HCT116 (cell line): ENCODE measurements around the gene CCDC188. TPM values are rescaled to one million over a fixed set of nuclear protein-coding genes. Genes with fewer than 3 reads are reported as not detected.

Source experiments
- ATAC-seq: fragments of 200-7000 bp; cut with Tn5 transposase; 2 replicates; pipeline ENCODE4 v1.9.1; 2020; ENCODE audit warnings: mild to moderate bottlenecking, moderate library complexity
- BruUV-seq: library from RNA; stranded (reverse); fragments of 400-500 nt; replicated peaks from 2 replicates; lab custom pipeline; 2021; lab: Mats Ljungman, UMichigan
- CTCF ChIA-PET: fragments of 300-600 bp; sonication (Branson Sonifier 250); formaldehyde crosslinking; loops from one replicate; lab custom pipeline; 2021; ENCODE audit warnings: antibody characterized with exemption; lab: Charles Lee
- POLR2A ChIA-PET: fragments of 300-600, 350-600 bp; sonication (Branson Sonifier 250); formaldehyde crosslinking; loops from one replicate; lab custom pipeline; 2021; ENCODE audit warnings: antibody characterized with exemption; lab: Charles Lee
- RAD21 ChIA-PET, 2 experiments: fragments of 300-600 bp; sonication (Branson Sonifier 250); formaldehyde crosslinking; loops; one replicate each; lab custom pipeline; 2023; ENCODE audit warnings: low total read pairs in 2 of 2; ENCODE audit not compliant: uncharacterized antibody in 2 of 2, unreplicated experiment in 2 of 2, low non-redundant PET in 1 of 2; lab: Charles Lee
- DNase-seq: peaks from one replicate; pipeline ENCODE4 v3.0.0-alpha.2; 2010; ENCODE audit warnings: low read depth, low spot score
- H2AFZ ChIP-seq: fragments of 200-600 bp; shearing (Covaris generic), sonication (generic); 2 replicates; pipeline ENCODE4 v1.6.1; 2017; ENCODE audit warnings: low read depth, mixed run types, mixed read lengths, antibody characterized with exemption, low read length; ENCODE audit not compliant: poor library complexity, severe bottlenecking
- H3K27ac ChIP-seq: 2 replicates; pipeline ENCODE4 v1.5.1; 2012; ENCODE audit warnings: low read depth, low read length
- H3K27me3 ChIP-seq: fragments of 200-600 bp; sonication (generic); 2 replicates; pipeline ENCODE4 v1.6.1; 2016; ENCODE audit warnings: mixed run types, low read length, mixed read lengths; ENCODE audit not compliant: insufficient read depth
- H3K36me3 ChIP-seq, 2 experiments: fragments of 200-500 bp in 1 of 2; fragments of 200-600 bp in 1 of 2; sonication (Bioruptor generic) in 1 of 2; sonication (generic) in 1 of 2; 2 replicates each; pipeline versions ENCODE4 v1.5.1 to v1.6.1; 2014 to 2016; ENCODE audit warnings: low read length in 2 of 2, inconsistent platforms in 1 of 2, mixed read lengths in 1 of 2, mixed run types in 1 of 2; ENCODE audit not compliant: insufficient read depth in 2 of 2, control insufficient read depth in 1 of 2
- H3K4me1 ChIP-seq, 2 experiments: fragments of 200-600 bp in 1 of 2; sonication (generic) in 1 of 2; 2 replicates each; pipeline versions ENCODE4 v1.5.1 to v1.6.1; 2012 to 2017; ENCODE audit warnings: low read length in 2 of 2, inconsistent platforms in 1 of 2, mild to moderate bottlenecking in 1 of 2, mixed read lengths in 1 of 2, mixed run types in 1 of 2, moderate library complexity in 1 of 2; ENCODE audit not compliant: insufficient read depth in 2 of 2, control insufficient read depth in 1 of 2
- H3K4me2 ChIP-seq: fragments of 200-600 bp; sonication (generic); 2 replicates; pipeline ENCODE4 v1.6.1; 2017; ENCODE audit warnings: mixed run types, low read length, mixed read lengths
- H3K4me3 ChIP-seq, 2 experiments: fragments of 200-600 bp in 1 of 2; sonication (generic) in 1 of 2; replicated peaks in 1 of 2; 2 replicates each; pipeline ENCODE4 v1.5.1; 2011 to 2016; ENCODE audit warnings: low read length in 2 of 2, control low read depth in 1 of 2, low read depth in 1 of 2, mild to moderate bottlenecking in 1 of 2, mixed read lengths in 1 of 2, mixed run types in 1 of 2
- H3K79me2 ChIP-seq: fragments of 200-600 bp; sonication (generic); 2 replicates; pipeline ENCODE4 v1.6.1; 2017; ENCODE audit warnings: mild to moderate bottlenecking, mixed run types, low read length, moderate library complexity, mixed read lengths; ENCODE audit not compliant: insufficient read depth
- H3K9ac ChIP-seq: fragments of 200-600 bp; sonication (generic); 2 replicates; pipeline ENCODE4 v1.6.1; 2016; ENCODE audit warnings: low read length, mixed read lengths
- H3K9me2 ChIP-seq: fragments of 200-600 bp; sonication (generic), shearing (Covaris generic); 2 replicates; pipeline ENCODE4 v1.6.1; 2017; ENCODE audit warnings: mixed run types, mild to moderate bottlenecking, moderate library complexity; ENCODE audit not compliant: insufficient read depth
- H3K9me3 ChIP-seq, 2 experiments: fragments of 200-500 bp in 1 of 2; fragments of 200-600 bp in 1 of 2; sonication (Bioruptor generic) in 1 of 2; sonication (generic) in 1 of 2; 2 replicates each; pipeline ENCODE4 v1.6.1; 2014 to 2017; ENCODE audit warnings: low read length in 2 of 2, mixed read lengths in 2 of 2, inconsistent platforms in 1 of 2, low read depth in 1 of 2, mild to moderate bottlenecking in 1 of 2, mixed run types in 1 of 2, moderate library complexity in 1 of 2; ENCODE audit not compliant: control insufficient read depth in 1 of 2, insufficient read depth in 1 of 2
- H4K20me1 ChIP-seq: fragments of 200-600 bp; sonication (generic), shearing (Covaris generic); 2 replicates; pipeline ENCODE4 v1.6.1; 2017; ENCODE audit warnings: mixed run types, mild to moderate bottlenecking, moderate library complexity; ENCODE audit not compliant: insufficient read depth
- CBX3 ChIP-seq: IDR thresholded peaks from 2 replicates; pipeline ENCODE4 v1.6.1; 2012; ENCODE audit warnings: low read depth
- EGR1 ChIP-seq: IDR thresholded peaks from 2 replicates; pipeline ENCODE4 v1.6.1; 2012; ENCODE audit warnings: low read depth
- ELF1 ChIP-seq: IDR thresholded peaks from 2 replicates; pipeline ENCODE4 v1.6.1; 2012; ENCODE audit warnings: low read depth, borderline replicate concordance
- EZH2phosphoT487 ChIP-seq: fragments of 200-600 bp; IDR thresholded peaks from 2 replicates; pipeline ENCODE4 v1.6.1; 2018; ENCODE audit warnings: antibody characterized with exemption, borderline replicate concordance
- JUND ChIP-seq: IDR thresholded peaks from 2 replicates; pipeline ENCODE4 v1.6.1; 2012
- POLR2A ChIP-seq: IDR thresholded peaks from 2 replicates; pipeline ENCODE4 v1.7.0; 2011; ENCODE audit warnings: borderline replicate concordance; ENCODE audit not compliant: insufficient read depth, insufficient read length; ENCODE audit errors: extremely low read depth
- RAD21 ChIP-seq: IDR thresholded peaks from 2 replicates; pipeline ENCODE4 v1.6.1; 2012; ENCODE audit warnings: low read depth, mild to moderate bottlenecking
- SRF ChIP-seq: IDR thresholded peaks from 2 replicates; pipeline ENCODE4 v1.6.1; 2012; ENCODE audit warnings: low read depth
- TCF7L2 ChIP-seq: IDR thresholded peaks from 2 replicates; pipeline ENCODE4 v1.7.0; 2011; ENCODE audit warnings: borderline replicate concordance, inconsistent platforms; ENCODE audit not compliant: insufficient read depth, insufficient read length; ENCODE audit errors: extremely low read depth
- YY1 ChIP-seq: IDR thresholded peaks from 2 replicates; pipeline ENCODE4 v1.6.1; 2011; ENCODE audit warnings: low read length, low read depth, moderate library complexity, mild to moderate bottlenecking; ENCODE audit not compliant: insufficient replicate concordance; ENCODE audit errors: extremely low read depth
- ZFX ChIP-seq: fragments of 450-650 bp; IDR thresholded peaks from 2 replicates; pipeline ENCODE4 v1.6.1; 2017
- ZNF274 ChIP-seq: fragments of 200-500 bp; sonication (Bioruptor generic); IDR thresholded peaks from 2 replicates; pipeline ENCODE4 v1.6.1; 2014; ENCODE audit warnings: mild to moderate bottlenecking, low read depth, low read length, inconsistent platforms
- intact Hi-C: fragments of 100-400 bp; cut with micrococcal nuclease; formaldehyde crosslinking; loops from 2 replicates; pipeline ENCODE4 v1.10.0; 2022
- total RNA-seq: library from RNA; stranded (reverse); gene quantifications from one replicate; pipeline ENCODE4 v1.2.1, GENCODE V29; 2021; ENCODE audit not compliant: unreplicated experiment
- TF ChIP-seq, protein P1 (sequence below): IDR thresholded peaks from 2 replicates; pipeline ENCODE4 v1.6.1; 2012
- TF ChIP-seq, protein P2 (sequence below): IDR thresholded peaks from 2 replicates; pipeline ENCODE4 v1.6.1; 2012; ENCODE audit warnings: low read depth

The CCDC188 gene
- total RNA-seq, 1 experiment from 2014 or later, result not detected

DNA sequence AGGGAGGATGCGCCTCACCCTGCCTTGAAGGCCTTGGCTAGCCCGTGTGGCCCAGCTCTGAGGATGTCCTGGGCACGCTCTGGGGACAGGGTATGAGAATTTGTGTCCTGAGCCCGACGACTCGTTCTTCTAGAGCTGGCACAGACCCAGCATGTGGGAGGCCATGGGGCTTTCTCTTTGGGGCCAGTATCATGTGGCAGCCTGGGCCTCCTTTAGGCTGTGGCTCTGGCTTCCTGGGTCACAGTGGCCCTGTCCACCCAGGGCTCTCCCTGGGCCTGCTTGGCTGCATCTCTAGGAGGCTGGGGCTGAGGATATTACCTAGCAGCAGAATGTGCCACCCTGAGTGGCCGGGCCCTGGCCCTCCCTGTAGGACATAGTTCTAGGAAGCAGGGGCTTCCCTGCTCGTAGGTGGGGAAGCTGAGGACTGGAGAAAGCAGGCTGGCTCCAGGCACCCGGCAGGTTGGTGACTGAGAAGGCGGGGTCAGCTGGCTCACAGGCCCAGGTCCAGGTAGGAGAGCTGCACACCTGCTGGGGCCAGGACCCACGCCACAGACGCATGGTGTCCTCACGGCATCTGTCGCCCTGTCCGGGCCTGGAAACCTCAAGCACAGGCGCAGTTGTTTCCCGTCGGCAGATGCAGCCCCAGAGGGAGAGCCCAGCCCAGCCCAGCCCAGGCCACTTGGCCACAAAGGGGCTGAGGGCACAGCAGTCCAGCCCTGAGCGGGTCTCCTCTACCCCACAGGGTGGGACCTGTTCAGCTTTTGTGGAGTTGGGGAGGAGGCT, 6.8 kb downstream of the CCDC188 start:
- POLR2A ChIA-PET, result no interaction called here
- H3K27ac ChIP-seq, result no peak overlapping the region
- no peak overlapping the region for H3K9ac ChIP-seq
- BruUV-seq, result no TSS peak
- no peak overlapping the region for H2AFZ ChIP-seq
- no peak overlapping the region for H3K4me2 ChIP-seq
- RAD21 ChIA-PET, result no interaction called here
- H3K9me3 ChIP-seq, result no peaks in the 10 kb centered on the region
- H3K27me3 ChIP-seq, result no peaks in the 10 kb centered on the region
- ATAC-seq, result no peak
- no peaks in the 10 kb centered on the region for H4K20me1 ChIP-seq
- intact Hi-C loops, result no loop called here
- TF ChIP-seq EGR1, result no peak
- TF ChIP-seq TCF7L2, result no peak
- no peak for TF ChIP-seq YY1
- TF ChIP-seq SRF, result no peak
- TF ChIP-seq POLR2A, result no peak
- TF ChIP-seq EZH2phosphoT487, result no peak
- TF ChIP-seq, protein P1, sequence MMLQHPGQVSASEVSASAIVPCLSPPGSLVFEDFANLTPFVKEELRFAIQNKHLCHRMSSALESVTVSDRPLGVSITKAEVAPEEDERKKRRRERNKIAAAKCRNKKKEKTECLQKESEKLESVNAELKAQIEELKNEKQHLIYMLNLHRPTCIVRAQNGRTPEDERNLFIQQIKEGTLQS, result no peak
- TF ChIP-seq ZFX, result no peak
- no peak for TF ChIP-seq RAD21
- TF ChIP-seq JUND, result no peak
- TF ChIP-seq CBX3, result no peak
- TF ChIP-seq ZNF274, result no peak
- TF ChIP-seq, protein P2, sequence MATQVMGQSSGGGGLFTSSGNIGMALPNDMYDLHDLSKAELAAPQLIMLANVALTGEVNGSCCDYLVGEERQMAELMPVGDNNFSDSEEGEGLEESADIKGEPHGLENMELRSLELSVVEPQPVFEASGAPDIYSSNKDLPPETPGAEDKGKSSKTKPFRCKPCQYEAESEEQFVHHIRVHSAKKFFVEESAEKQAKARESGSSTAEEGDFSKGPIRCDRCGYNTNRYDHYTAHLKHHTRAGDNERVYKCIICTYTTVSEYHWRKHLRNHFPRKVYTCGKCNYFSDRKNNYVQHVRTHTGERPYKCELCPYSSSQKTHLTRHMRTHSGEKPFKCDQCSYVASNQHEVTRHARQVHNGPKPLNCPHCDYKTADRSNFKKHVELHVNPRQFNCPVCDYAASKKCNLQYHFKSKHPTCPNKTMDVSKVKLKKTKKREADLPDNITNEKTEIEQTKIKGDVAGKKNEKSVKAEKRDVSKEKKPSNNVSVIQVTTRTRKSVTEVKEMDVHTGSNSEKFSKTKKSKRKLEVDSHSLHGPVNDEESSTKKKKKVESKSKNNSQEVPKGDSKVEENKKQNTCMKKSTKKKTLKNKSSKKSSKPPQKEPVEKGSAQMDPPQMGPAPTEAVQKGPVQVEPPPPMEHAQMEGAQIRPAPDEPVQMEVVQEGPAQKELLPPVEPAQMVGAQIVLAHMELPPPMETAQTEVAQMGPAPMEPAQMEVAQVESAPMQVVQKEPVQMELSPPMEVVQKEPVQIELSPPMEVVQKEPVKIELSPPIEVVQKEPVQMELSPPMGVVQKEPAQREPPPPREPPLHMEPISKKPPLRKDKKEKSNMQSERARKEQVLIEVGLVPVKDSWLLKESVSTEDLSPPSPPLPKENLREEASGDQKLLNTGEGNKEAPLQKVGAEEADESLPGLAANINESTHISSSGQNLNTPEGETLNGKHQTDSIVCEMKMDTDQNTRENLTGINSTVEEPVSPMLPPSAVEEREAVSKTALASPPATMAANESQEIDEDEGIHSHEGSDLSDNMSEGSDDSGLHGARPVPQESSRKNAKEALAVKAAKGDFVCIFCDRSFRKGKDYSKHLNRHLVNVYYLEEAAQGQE, result no peak
- TF ChIP-seq ELF1, result no peak
- no peaks in the 10 kb centered on the region; a peak in 1 of 4 replicates for H3K4me1 ChIP-seq
- CTCF ChIA-PET, result no interaction called here
- H3K4me3 ChIP-seq, result no peak overlapping the region
- peaks cover 5 to 6% of the 10 kb centered on the region in 2 experiments; a peak in 2 of 4 replicates for H3K36me3 ChIP-seq
- no peaks in the 10 kb centered on the region for H3K9me2 ChIP-seq
- DNase-seq, result no peak
- H3K79me2 ChIP-seq, result peaks cover 11% of the 10 kb centered on the region; the same call in 1 of the 2 replicates
